Mammary epithelial cell (primary cell): ENCODE data around the gene PCDHGB5.
"Not testable (repeated sequence)": the region's sequence is repeated elsewhere in the genome, so short reads cannot be mapped to it uniquely, and the experiment has no call there.

Experiments
- CTCF ChIP-seq, 2 donors: IDR thresholded peaks in 1 of 2; conservative IDR thresholded peaks in 1 of 2; 2 replicates each; pipeline ENCODE4 v1.5.1; 2011 to 2012; ENCODE audit warnings: inconsistent platforms in 2 of 2, low read length in 2 of 2, mild to moderate bottlenecking in 2 of 2, control low read depth in 1 of 2, low read depth in 1 of 2; ENCODE audit not compliant: insufficient read depth in 1 of 2; ENCODE audit errors: extremely low read depth in 1 of 2
- EZH2 ChIP-seq: IDR thresholded peaks from 2 replicates; pipeline ENCODE4 v1.6.1; 2012; ENCODE audit warnings: low read length, inconsistent platforms, borderline replicate concordance

GRCh38 chr5:141432726-141433125 is 35.0 kb downstream of the PCDHGB5 start:
- TF ChIP-seq EZH2; CTCF (conservative IDR thresholded peaks at IDR 0.05 in 1 of 2, IDR thresholded peaks at IDR 0.05 in 1 of 2; ENCODE audit: extremely low read depth in 1 of 2, insufficient read depth in 1 of 2, low read depth in 1 of 2, low read length in 2 of 2): not testable (repeated sequence)
